A549 (cell line): ENCODE measurements around the gene MAP1LC3A. TPM values are rescaled to one million over a fixed set of nuclear protein-coding genes. Genes with fewer than 3 reads are reported as not detected.

Source experiments
- ATAC-seq, 2 experiments: fragments of 200-7000 bp in 1 of 2; fragments of >200 bp in 1 of 2; cut with Nextera tagmentation in 1 of 2; cut with Tn5 transposase in 1 of 2; 3 replicates each; pipeline versions ENCODE4 v1.8.0 to v1.9.1; 2018 to 2020; ENCODE audit warnings: mild to moderate bottlenecking in 1 of 2, moderate library complexity in 1 of 2
- CTCF ChIA-PET: fragments of 300-600 bp; sonication (Branson Sonifier 250); formaldehyde crosslinking; extraction: SDS; loops from one replicate; lab custom pipeline; 2021; ENCODE audit warnings: antibody characterized with exemption, inconsistent platforms; lab: Yijun Ruan, JAX
- POLR2A ChIA-PET: fragments of 350-600 bp; formaldehyde crosslinking; extraction: SDS; loops from one replicate; lab custom pipeline; 2021; ENCODE audit warnings: antibody characterized with exemption, inconsistent platforms; lab: Yijun Ruan, JAX
- DNase-seq, 2 experiments: peaks; one replicate each; pipeline versions ENCODE4 v3.0.0 to v3.0.0-alpha.2; 2011 to 2016; ENCODE audit warnings: low read depth in 1 of 2, low spot score in 1 of 2
- FAIRE-seq: peaks from 2 replicates; lab custom pipeline; 2011; peaks lifted over from hg19 to GRCh38; lab: Jason Lieb, UNC
- H3K27ac ChIP-seq, 2 experiments: fragments of >200 bp; sonication (Bioruptor Twin); formaldehyde crosslinking; 3 replicates each; pipeline ENCODE4 v1.5.1; 2016 to 2017
- H3K4me1 ChIP-seq: fragments of >200 bp; sonication (Bioruptor Twin); formaldehyde crosslinking; 3 replicates; pipeline ENCODE4 v1.6.1; 2016
- H3K4me2 ChIP-seq: fragments of >200 bp; sonication (Bioruptor Twin); formaldehyde crosslinking; 3 replicates; pipeline ENCODE4 v1.6.1; 2016
- H3K4me3 ChIP-seq: fragments of >200 bp; sonication (Bioruptor Twin); formaldehyde crosslinking; 3 replicates; pipeline ENCODE4 v1.5.1; 2016
- H3K9me3 ChIP-seq: fragments of >200 bp; sonication (Bioruptor Twin); formaldehyde crosslinking; 3 replicates; pipeline ENCODE4 v1.6.1; 2016
- BHLHE40 ChIP-seq: IDR thresholded peaks from 2 replicates; pipeline ENCODE4 v1.6.1; 2012; ENCODE audit warnings: low read depth, low read length, inconsistent platforms
- EHF ChIP-seq: fragments of 250-450 bp; sonication (Bioruptor Pico); IDR thresholded peaks from 2 replicates; pipeline ENCODE4 v1.5.0; 2020; ENCODE audit warnings: mild to moderate bottlenecking
- ESRRA ChIP-seq: fragments of 150-350 bp; IDR thresholded peaks from 2 replicates; pipeline ENCODE4 v1.6.1; 2014; ENCODE audit warnings: mild to moderate bottlenecking, low read length, borderline replicate concordance
- FOXS1 ChIP-seq: fragments of 250-450 bp; sonication (Bioruptor Pico); IDR thresholded peaks from 2 replicates; pipeline ENCODE4 v1.5.0; 2020; ENCODE audit warnings: mild to moderate bottlenecking, moderate library complexity
- HDAC2 ChIP-seq: fragments of 200-600 bp; sonication (generic); IDR thresholded peaks from 2 replicates; pipeline ENCODE4 v1.6.1; 2016
- HOXA7 ChIP-seq: fragments of 250-450 bp; sonication (Bioruptor Pico); IDR thresholded peaks from 2 replicates; pipeline ENCODE4 v1.5.0; 2020; ENCODE audit warnings: mild to moderate bottlenecking, moderate library complexity
- JUN ChIP-seq, 2 experiments: fragments of >200 bp; sonication (Bioruptor Twin); formaldehyde crosslinking; IDR thresholded peaks; 2 replicates in 1 of 2; 3 replicates in 1 of 2; pipeline ENCODE4 v1.6.1; 2016 to 2017
- KDM1A ChIP-seq: fragments of 200-600 bp; sonication (generic); IDR thresholded peaks from 2 replicates; pipeline ENCODE4 v1.6.1; 2016; ENCODE audit warnings: low read depth, mild to moderate bottlenecking
- MAFK ChIP-seq: fragments of 450-650 bp; IDR thresholded peaks from 2 replicates; pipeline ENCODE4 v1.6.1; 2014; ENCODE audit not compliant: partially characterized antibody
- MAZ ChIP-seq: fragments of 150-350 bp; IDR thresholded peaks from 2 replicates; pipeline ENCODE4 v1.6.1; 2014; ENCODE audit warnings: antibody characterized with exemption, low read depth, low read length, borderline replicate concordance
- MYC ChIP-seq: IDR thresholded peaks from 2 replicates; pipeline ENCODE4 v1.6.1; 2012; ENCODE audit warnings: mild to moderate bottlenecking, inconsistent platforms, low read length, improper control_type of control experiment, borderline replicate concordance
- NFE2L2 ChIP-seq: fragments of 150-350 bp; conservative IDR thresholded peaks from 2 replicates; pipeline ENCODE4 v1.6.1; 2014; ENCODE audit warnings: low read length
- NR3C1 ChIP-seq: fragments of >200 bp; sonication (Bioruptor Twin); formaldehyde crosslinking; IDR thresholded peaks from 3 replicates; pipeline ENCODE4 v1.6.1; 2017
- RCOR1 ChIP-seq: fragments of 150-350 bp; IDR thresholded peaks from 2 replicates; pipeline ENCODE4 v1.6.1; 2014; ENCODE audit warnings: antibody characterized with exemption, low read length, low read depth
- RNF2 ChIP-seq: fragments of 200-600 bp; sonication (generic); IDR thresholded peaks from 2 replicates; pipeline ENCODE4 v1.6.1; 2016; ENCODE audit warnings: low read depth, mild to moderate bottlenecking, antibody characterized with exemption, moderate library complexity, borderline replicate concordance
- SMC3 ChIP-seq: fragments of >200 bp; sonication (Bioruptor Twin); formaldehyde crosslinking; IDR thresholded peaks from 3 replicates; pipeline ENCODE4 v1.6.1; 2018; ENCODE audit warnings: inconsistent platforms
- TFCP2L1 ChIP-seq: fragments of 250-450 bp; sonication (Bioruptor Pico); IDR thresholded peaks from 2 replicates; pipeline ENCODE4 v1.5.0; 2021; ENCODE audit warnings: mild to moderate bottlenecking
- ZSCAN20 ChIP-seq: fragments of 250-450 bp; sonication (Bioruptor Pico); IDR thresholded peaks from 2 replicates; pipeline ENCODE4 v1.8.0; 2022; ENCODE audit warnings: mild to moderate bottlenecking, moderate library complexity
- WGBS: methylation state at CpG from one replicate; pipeline ENCODE4 v1.1.6; 2017; ENCODE audit errors: missing lambda C conversion rate; 5-methylcytosine and 5-hydroxymethylcytosine counted together
- polyA plus RNA-seq, 4 experiments: library from polyadenylated mRNA; depleted of rRNA in 3 of 4; stranded (reverse); fragments of >200 nt; fragmentation: RNase III in 1 of 4; extraction: RNeasy Plus Mini Kit Qiagen cat#74134 plus additional on column Dnase treatment in 1 of 4; gene quantifications; 2 replicates in 3 of 4; 3 replicates in 1 of 4; pipeline ENCODE4 v1.2.3, GENCODE V29; 2011 to 2017
- TF ChIP-seq, protein P1 (sequence below): fragments of >200 bp; sonication (Bioruptor Twin); formaldehyde crosslinking; IDR thresholded peaks from 3 replicates; pipeline ENCODE4 v1.6.1; 2016
- TF ChIP-seq, protein P2 (sequence below): fragments of >200 bp; sonication (Bioruptor Twin); formaldehyde crosslinking; IDR thresholded peaks from 2 replicates; pipeline ENCODE4 v1.6.1; 2016
- TF ChIP-seq, protein P3 (sequence below): fragments of 200-600 bp; sonication (generic); IDR thresholded peaks from 2 replicates; pipeline ENCODE4 v1.6.1; 2016; ENCODE audit warnings: antibody characterized with exemption, mild to moderate bottlenecking, moderate library complexity

Gene MAP1LC3A
- polyA plus RNA-seq, 2 of the 4 experiments (the other 2 are of a cell fraction): 4.3 to 15.7 TPM

DNA sequence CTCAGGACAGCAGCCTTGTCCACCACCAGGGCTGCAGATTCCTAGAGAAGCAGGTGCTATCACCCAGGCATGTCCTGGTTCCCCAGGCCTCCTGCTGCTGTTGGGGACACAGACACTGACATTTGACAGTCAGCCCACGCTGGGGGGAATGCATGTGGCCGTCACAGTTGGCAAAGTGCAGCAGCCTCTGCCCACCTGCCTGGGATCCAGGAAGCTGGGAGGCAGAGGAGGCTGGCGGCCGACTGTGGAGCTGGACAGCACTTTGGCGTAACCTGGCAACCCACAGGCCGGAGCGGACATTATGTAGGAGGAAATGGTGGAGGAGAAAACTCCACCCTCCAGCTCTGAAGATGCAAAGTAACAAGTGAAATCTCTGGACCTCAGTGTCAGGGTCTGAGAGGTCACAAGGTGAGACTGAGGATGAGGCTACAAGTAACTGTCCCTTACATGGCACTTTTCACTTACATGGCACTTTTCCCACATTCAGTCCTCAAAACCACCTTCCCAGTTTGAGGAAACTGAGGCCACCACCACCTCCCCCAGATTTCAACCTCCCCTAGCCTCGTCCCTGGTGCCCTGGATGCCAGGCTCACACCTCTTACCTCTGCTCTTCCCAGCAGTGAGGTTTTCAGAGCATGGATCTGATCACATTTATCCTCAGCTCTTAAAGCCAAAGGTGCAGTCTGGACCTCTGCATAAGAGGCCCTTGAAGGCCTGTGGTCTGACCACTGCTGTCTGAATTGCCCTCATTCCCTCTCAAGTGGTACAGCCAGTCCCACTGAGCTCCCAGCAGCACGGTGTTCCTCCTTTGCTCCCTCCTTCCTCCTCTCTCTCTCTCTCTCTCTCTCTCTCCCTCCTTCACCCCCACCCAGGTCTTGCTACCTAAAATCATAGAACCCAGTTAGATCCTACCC is 8.7 kb downstream of the MAP1LC3A start:
- Histone ChIP-seq H3K4me2 (no peak overlapping the region), H3K9me3 (no peaks in the 10 kb centered on the region), H3K4me3 (no peak overlapping the region), H3K27ac (no peak overlapping the region), H3K4me1 (no peaks in the 10 kb centered on the region)
- peak; percentile 17 for TF ChIP-seq MAFK
- TF ChIP-seq BHLHE40: no peak
- DNase-seq: no peak
- ChIA-PET POLR2A (no interaction called here), CTCF (interaction anchor here (0.8 to 4.5 kb wide), 5 partner anchors 9 to 203 kb away, joined by 3 to 26 read pairs (median 4); partner anchors contain the start of gene MAP1LC3A)
- 85% methylated on average over 9 of the region's 9 CpGs for WGBS
- no peak for FAIRE-seq
- no peak for ATAC-seq

DNA sequence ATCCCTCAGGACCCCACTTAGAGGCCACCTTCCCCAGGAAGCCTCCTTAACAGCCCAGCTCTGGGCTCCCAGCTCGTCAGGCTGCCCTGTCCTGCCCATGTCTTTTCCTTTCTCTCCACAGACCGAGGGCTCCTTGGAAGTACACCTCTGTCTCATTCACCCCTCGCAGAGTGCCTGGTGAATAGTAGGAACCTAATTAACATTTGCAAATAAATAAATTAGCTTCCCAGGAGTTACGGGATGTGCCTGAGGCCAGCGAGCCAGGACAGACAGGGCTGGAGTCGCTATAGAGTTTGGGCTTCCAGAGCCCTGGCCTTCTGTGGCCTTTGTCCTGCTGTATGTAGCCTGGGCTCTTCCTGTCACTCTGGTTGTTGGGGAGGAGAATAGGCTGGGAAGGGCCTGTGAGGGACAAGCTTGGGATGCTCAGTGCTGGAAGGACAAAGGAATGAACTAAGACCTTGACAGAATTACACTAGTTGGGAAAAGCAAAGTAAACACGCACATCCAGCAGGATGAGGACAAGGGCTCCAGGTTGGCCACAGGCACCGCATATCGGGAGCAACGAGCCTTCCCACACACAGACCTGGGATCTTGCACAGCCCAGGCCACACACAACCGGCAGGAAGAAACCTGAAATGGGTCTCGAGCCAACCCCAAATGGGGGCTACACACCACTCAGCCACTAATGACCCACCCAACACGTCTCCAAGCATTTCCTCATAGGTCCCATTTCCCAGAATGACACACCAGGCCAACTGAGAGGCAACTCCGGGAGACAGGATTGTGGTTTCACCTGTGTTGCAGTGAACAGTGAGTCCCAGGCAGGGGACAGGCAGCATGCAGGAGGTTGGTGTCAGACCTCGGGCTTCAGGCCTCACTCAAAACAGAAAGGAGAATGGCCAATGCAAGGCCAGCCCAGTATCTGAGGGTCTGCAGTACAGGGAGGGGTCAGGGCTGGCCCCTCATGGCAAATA is 9.7 kb downstream of the MAP1LC3A start:
- ATAC-seq: no peak
- Histone ChIP-seq H3K4me1 (no peaks in the 10 kb centered on the region), H3K4me2 (no peak overlapping the region), H3K9me3 (no peaks in the 10 kb centered on the region), H3K4me3 (no peak overlapping the region), H3K27ac (no peak overlapping the region)
- TF ChIP-seq FOXS1 (CRISPR knock-in tag): no peak
- no peak for TF ChIP-seq MAZ
- no peak for TF ChIP-seq JUN (IDR thresholded peaks at IDR 0.05)
- no peak for TF ChIP-seq RCOR1
- no peak for TF ChIP-seq KDM1A
- no peak for TF ChIP-seq SMC3
- TF ChIP-seq TFCP2L1: no peak
- TF ChIP-seq, protein P1, sequence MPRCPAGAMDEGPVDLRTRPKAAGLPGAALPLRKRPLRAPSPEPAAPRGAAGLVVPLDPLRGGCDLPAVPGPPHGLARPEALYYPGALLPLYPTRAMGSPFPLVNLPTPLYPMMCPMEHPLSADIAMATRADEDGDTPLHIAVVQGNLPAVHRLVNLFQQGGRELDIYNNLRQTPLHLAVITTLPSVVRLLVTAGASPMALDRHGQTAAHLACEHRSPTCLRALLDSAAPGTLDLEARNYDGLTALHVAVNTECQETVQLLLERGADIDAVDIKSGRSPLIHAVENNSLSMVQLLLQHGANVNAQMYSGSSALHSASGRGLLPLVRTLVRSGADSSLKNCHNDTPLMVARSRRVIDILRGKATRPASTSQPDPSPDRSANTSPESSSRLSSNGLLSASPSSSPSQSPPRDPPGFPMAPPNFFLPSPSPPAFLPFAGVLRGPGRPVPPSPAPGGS: no peak
- TF ChIP-seq NR3C1: no peak
- TF ChIP-seq RNF2: no peak
- CTCF ChIA-PET: interaction anchor here (0.8 to 4.5 kb wide), 8 partner anchors 9 to 256 kb away, joined by 3 to 26 read pairs (median 4); partner anchors contain the start of gene MAP1LC3A
- POLR2A ChIA-PET: no interaction called here
- no peak for FAIRE-seq
- WGBS: 91% methylated on average over 14 of the region's 15 CpGs
- DNase-seq: no peak

DNA sequence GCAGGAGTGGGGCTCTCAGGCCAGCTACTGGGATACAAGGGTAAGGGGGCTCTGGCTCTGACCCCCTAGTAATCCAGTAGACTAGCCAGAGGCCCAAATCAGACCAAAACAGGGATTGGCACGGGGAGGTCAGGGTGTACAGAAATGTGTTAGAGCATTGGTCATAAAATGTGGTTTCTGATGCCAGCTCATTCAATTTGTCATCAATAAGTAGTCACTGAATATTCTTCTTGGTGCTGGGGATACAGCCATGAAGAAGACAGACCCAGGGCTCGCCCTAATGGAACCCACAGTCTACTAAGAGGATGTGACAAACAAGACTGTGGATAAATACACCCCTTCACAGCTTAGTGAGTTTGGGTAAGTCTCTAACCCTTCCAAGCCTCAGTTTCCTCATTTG is 11.1 kb downstream of the MAP1LC3A start:
- DNase-seq: no peak
- Histone ChIP-seq H3K4me2 (no peak overlapping the region), H3K4me3 (no peak overlapping the region), H3K27ac (no peak overlapping the region), H3K4me1 (no peaks in the 10 kb centered on the region), H3K9me3 (no peaks in the 10 kb centered on the region)
- no peak for FAIRE-seq
- ChIA-PET CTCF (interaction anchor here (0.6 to 1.8 kb wide), 6 partner anchors 10 to 599 kb away, joined by 3 to 4 read pairs (median 3); no protein-coding TSS in a partner anchor), POLR2A (no interaction called here)
- ATAC-seq: no peak
- TF ChIP-seq EHF (CRISPR knock-in tag) (no peak), RCOR1 (no peak)
- WGBS: 77% methylated on average over 2 of the region's 2 CpGs

DNA sequence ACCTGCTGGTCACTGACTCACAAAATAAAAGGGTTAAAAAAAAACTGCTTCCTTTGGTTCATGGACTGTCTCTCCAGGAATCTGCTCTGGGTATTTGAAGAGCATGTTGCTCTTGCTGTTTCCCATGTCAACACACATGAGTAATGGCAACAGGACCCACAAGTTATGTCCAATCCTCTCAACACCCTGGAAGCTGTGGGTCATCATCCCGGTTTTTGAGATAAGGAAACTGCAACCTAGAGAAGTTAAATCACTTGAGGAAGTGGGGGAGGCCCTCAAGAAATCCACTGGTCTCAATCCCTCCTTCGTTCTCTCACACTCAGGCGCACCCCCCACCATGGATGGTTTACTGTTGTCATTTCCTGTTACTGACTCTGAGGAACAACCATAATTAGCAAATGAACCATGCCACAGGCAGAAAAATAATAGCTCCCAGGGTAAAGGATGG is 12.4 kb downstream of the MAP1LC3A start:
- Histone ChIP-seq H3K4me1 (no peaks in the 10 kb centered on the region), H3K27ac (no peak overlapping the region), H3K9me3 (no peaks in the 10 kb centered on the region), H3K4me3 (no peak overlapping the region), H3K4me2 (no peak overlapping the region)
- FAIRE-seq (no peak), ATAC-seq (no peak), DNase-seq (no peak)
- no peak for TF ChIP-seq ESRRA
- TF ChIP-seq NFE2L2: no peak
- TF ChIP-seq HOXA7 (CRISPR knock-in tag): no peak
- no peak for TF ChIP-seq HDAC2
- TF ChIP-seq ZSCAN20 (CRISPR knock-in tag): no peak
- TF ChIP-seq KDM1A: no peak
- no peak for TF ChIP-seq MYC
- TF ChIP-seq, protein P2, sequence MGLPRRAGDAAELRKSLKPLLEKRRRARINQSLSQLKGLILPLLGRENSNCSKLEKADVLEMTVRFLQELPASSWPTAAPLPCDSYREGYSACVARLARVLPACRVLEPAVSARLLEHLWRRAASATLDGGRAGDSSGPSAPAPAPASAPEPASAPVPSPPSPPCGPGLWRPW: no peak
- TF ChIP-seq, protein P3, sequence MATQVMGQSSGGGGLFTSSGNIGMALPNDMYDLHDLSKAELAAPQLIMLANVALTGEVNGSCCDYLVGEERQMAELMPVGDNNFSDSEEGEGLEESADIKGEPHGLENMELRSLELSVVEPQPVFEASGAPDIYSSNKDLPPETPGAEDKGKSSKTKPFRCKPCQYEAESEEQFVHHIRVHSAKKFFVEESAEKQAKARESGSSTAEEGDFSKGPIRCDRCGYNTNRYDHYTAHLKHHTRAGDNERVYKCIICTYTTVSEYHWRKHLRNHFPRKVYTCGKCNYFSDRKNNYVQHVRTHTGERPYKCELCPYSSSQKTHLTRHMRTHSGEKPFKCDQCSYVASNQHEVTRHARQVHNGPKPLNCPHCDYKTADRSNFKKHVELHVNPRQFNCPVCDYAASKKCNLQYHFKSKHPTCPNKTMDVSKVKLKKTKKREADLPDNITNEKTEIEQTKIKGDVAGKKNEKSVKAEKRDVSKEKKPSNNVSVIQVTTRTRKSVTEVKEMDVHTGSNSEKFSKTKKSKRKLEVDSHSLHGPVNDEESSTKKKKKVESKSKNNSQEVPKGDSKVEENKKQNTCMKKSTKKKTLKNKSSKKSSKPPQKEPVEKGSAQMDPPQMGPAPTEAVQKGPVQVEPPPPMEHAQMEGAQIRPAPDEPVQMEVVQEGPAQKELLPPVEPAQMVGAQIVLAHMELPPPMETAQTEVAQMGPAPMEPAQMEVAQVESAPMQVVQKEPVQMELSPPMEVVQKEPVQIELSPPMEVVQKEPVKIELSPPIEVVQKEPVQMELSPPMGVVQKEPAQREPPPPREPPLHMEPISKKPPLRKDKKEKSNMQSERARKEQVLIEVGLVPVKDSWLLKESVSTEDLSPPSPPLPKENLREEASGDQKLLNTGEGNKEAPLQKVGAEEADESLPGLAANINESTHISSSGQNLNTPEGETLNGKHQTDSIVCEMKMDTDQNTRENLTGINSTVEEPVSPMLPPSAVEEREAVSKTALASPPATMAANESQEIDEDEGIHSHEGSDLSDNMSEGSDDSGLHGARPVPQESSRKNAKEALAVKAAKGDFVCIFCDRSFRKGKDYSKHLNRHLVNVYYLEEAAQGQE: no peak
- ChIA-PET POLR2A (no interaction called here), CTCF (interaction anchor here (1.1 kb wide), 1 partner anchor 23 kb away, joined by 3 read pairs; no protein-coding TSS in a partner anchor)
- WGBS: 71% methylated on average over 3 of the region's 3 CpGs
